Stimulated activated CD4-positive, alpha-beta T cell treated with anti-CD3 and anti-CD28 coated beads, Interleukin-4, amount 100 ng/mL, for 24 hours (primary cell): Measurements from ENCODE around the gene DOCK1.
"Not testable (repeated sequence)": the region's sequence is repeated elsewhere in the genome, so short reads cannot be mapped to it uniquely, and the experiment has no call there.

Experiments used
- DNase-seq: peaks from one replicate; pipeline ENCODE4 v3.0.0-alpha.2; 2020

Gene DOCK1

GRCh38 chr10:126904818-126905701 lies at the start of gene DOCK1:
DOCK1 (plus strand) TSS chr10:126905428; CDS start chr10:126905518, 90 bp downstream.
- DNase-seq: no peak

GRCh38 chr10:126857178-126857806 lies 47.9 kb upstream of the DOCK1 start:
- DNase-seq: no peak

GRCh38 chr10:126867567-126868365 lies 37.5 kb upstream of the DOCK1 start:
- no peak for DNase-seq

GRCh38 chr10:126868371-126868770 lies 36.9 kb upstream of the DOCK1 start:
- no peak for DNase-seq

- DNase-seq: no peak
Observed at GRCh38 chr10:126872135-126872534, 33.1 kb upstream of the DOCK1 start.

- DNase-seq: no peak
Observed at GRCh38 chr10:126872768-126873167, 32.5 kb upstream of the DOCK1 start.

- no peak for DNase-seq
Observed at GRCh38 chr10:126876456-126876855, 28.8 kb upstream of the DOCK1 start.

GRCh38 chr10:126877390-126877789 lies 27.8 kb upstream of the DOCK1 start:
- no peak for DNase-seq

- no peak for DNase-seq
Observed at GRCh38 chr10:126878594-126878993, 26.6 kb upstream of the DOCK1 start.

- DNase-seq: no peak
Observed at GRCh38 chr10:126880926-126881325, 24.3 kb upstream of the DOCK1 start.

- DNase-seq: not testable (repeated sequence)
Observed at GRCh38 chr10:126882055-126882454, 23.2 kb upstream of the DOCK1 start.

- DNase-seq: not testable (repeated sequence)
Observed at GRCh38 chr10:126888436-126888835, 16.8 kb upstream of the DOCK1 start.

- no peak for DNase-seq
Observed at GRCh38 chr10:126889421-126889820, 15.8 kb upstream of the DOCK1 start.

GRCh38 chr10:126890797-126891196 lies 14.4 kb upstream of the DOCK1 start:
- DNase-seq: not testable (repeated sequence)

- no peak for DNase-seq
Observed at GRCh38 chr10:126892226-126893175, 12.7 kb upstream of the DOCK1 start.

GRCh38 chr10:126893206-126893605 lies 12.0 kb upstream of the DOCK1 start:
- DNase-seq: no peak

GRCh38 chr10:126893841-126894240 lies 11.4 kb upstream of the DOCK1 start:
- DNase-seq: no peak

GRCh38 chr10:126895214-126895781 lies 9.9 kb upstream of the DOCK1 start:
- DNase-seq: no peak

- DNase-seq: no peak
Observed at GRCh38 chr10:126898460-126898859, 6.8 kb upstream of the DOCK1 start.

GRCh38 chr10:126899529-126899928 lies 5.7 kb upstream of the DOCK1 start:
- not testable (repeated sequence) for DNase-seq

GRCh38 chr10:126902157-126902556 lies 3.1 kb upstream of the DOCK1 start:
- DNase-seq: no peak
